GM21390 (cell line): ENCODE measurements around the gene ZNF410.
"Not testable (repeated sequence)": the region's sequence is repeated elsewhere in the genome, so short reads cannot be mapped to it uniquely, and the experiment has no call there.

Experiments used
- ATAC-seq: cut with Tn5 transposase; IDR thresholded peaks from one replicate; pipeline ENCODE4 v1.9.1; 2021; ENCODE audit not compliant: unreplicated experiment

Gene ZNF410

GRCh38 chr14:73884438-73885190 lies 2.0 kb upstream of the ZNF410 start:
- ATAC-seq = no peak

DNA sequence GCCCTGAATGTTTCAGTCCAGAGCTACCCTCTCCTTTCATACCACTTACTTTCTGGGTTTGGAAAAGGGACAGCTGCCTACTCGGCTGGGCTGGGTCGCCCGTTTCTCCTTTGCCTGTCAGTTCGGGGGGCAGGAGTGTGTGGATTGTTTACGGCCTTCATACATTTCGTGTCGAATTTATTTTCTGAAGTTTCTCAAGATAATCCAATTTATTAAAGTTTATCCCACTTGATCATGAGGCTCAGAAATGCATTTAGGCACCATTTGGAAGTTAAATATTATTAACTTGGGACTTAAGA lies 608 bp downstream of the ZNF410 start:
- ATAC-seq = no peak

GRCh38 chr14:73887694-73888459 lies 1.2 kb downstream of the ZNF410 start:
- no peak for ATAC-seq

DNA sequence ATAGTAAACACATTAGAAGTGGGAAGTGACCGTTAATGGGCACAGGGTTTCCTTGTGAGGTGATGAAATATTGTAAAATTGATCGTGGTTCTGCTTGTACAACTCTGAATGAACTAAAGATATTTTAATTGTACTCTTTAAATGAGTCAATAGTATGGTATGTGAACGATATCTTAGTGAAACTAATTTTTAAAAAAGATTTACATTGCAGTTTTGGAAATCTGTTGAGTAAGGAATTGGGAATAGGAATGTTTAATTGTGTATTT lies 1.7 kb downstream of the ZNF410 start:
- no peak for ATAC-seq

DNA sequence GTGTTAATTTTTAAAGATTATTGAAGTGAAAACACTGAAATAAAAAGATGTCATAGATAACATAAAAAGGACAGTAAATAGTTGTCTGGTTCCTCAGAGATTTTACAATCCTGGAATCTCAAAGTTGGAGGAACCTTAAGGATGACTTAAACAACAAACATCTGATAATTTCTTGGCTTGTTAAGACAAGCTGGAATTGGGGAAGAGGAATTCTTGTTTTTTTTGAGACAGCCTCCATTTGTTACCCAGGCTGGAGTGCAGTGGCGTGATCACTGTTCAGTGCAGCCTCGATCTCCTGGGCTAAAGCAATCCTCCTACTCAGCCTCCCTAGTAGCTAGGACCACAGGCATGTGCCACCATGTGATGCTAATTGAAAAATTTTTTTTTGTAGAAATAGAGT lies 2.3 kb downstream of the ZNF410 start:
- ATAC-seq = no peak

DNA sequence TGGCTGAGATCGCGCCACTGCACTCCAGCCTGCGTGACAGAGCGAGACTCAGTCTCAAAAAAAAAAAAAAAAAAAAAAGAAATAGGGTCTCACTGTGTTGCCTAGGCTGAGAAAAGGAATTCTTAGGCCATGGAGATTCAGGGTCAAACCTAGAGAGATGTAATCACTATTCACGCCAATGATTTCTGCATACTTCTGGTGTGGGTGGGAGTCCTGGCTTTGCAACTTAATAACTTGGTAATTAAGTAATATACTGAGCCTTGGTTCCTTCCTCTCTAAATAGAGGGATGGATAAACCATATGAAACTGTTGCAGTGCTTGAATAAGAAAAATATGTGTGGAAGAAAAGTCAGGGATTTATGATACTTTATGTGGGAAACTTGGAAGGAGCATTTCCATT lies 2.7 kb downstream of the ZNF410 start:
- ATAC-seq = no peak

DNA sequence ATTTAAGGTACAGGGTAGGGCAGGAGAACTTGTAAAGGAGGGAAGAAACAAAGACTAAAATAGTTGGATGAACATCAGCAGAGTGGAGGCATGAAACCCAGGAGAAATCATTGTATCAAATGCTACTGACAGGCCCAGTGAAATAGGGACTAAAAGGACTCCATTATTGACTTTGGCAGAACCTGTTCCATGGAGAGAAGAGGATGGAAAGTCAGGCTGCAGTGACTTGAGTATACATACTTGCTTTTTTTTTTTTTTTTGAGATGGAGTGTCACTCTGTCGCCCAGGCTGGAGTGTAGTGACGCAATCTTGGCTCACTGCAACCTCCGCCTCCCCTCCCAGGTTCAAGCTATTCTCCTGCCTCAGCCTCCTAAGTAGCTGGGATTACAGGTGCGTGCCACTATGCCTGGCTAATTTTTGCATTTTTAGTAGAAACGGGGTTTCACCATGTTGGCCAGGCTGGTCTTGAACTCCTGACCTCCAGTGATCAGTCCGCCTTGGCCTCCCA lies 7.6 kb downstream of the ZNF410 start:
- ATAC-seq = not testable (repeated sequence)

DNA sequence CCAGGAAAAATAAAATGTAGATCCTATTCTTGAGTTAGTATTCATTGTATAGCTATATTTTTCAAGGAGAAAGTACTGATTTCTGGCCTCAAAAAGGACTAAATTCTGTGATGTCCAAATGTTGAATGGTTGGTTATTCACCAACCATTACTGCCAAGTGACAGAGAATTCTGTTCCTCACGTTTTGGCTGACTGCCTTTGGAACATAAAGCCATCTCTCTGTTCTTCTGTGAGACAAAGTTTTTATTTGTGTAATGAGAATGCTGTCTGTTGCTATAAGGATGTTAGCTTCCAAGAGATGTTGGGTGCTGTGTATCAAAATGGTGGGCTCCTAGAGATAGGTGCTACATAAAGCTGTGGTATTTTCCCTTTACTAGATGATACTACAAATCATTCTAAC lies 9.3 kb downstream of the ZNF410 start:
- ATAC-seq = no peak

DNA sequence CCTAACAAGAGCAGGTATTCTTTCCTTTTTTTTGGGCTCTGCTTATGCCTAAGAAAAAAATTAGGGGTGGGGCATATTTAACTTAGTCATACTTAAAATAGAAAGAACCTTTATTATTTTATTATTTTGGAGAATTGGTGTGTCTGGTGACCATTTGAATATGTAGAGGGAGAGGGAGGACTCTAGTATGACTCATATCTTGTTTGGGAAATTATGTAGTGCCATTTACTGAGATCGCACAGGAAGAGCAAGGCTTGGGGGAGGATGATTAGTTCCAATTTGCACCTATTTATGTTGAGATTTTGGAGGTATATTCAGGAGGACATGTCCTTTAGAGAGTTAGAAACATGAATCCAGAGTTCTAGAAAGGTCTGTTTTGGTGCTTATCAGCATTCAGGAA lies 9.9 kb downstream of the ZNF410 start:
- no peak for ATAC-seq

DNA sequence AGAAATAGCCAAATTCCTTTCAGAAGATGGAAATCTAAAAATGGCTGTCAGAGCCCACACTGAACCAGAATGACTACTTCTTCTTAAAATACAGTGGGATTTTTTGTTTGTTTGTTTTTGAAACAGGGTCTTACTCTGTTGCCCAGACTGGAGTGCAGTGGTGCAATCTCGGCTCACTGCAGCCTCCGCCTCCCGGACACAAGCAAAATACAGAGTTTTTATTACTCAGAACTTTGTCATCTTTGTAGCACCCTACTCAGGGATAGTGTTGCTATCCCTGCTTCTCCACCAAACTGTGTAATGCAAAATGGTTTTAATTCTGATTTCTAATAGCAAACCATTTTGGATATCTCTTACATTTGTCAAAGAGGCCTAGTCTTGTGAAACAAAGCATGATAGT lies 16.4 kb downstream of the ZNF410 start:
- no peak for ATAC-seq

GRCh38 chr14:73909681-73910080 lies 23.0 kb downstream of the ZNF410 start:
- ATAC-seq = no peak

DNA sequence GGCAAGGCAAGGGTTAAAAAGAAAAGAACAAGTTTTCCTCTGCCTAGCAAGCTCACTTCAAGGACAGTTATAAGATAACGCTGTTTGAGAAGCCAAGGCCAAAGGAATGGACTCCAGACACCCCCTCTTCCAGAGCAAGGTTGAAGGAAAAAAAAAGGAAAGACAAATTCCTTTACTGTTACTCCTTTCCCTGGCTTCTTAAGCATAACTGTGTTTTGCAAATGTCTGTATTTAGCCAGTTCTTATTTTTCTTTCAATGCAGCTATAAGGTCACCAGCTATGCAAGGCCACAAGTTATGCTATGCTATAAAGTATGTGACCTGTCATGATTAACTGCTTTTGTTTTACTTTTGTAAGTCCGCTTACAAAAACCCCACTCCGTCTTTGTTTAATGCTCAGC lies 26.6 kb downstream of the ZNF410 start:
- ATAC-seq = no peak

- no peak for ATAC-seq
Measured at GRCh38 chr14:73916324-73916723, 29.7 kb downstream of the ZNF410 start.

GRCh38 chr14:73919457-73919856 lies 32.8 kb downstream of the ZNF410 start:
- not testable (repeated sequence) for ATAC-seq

- ATAC-seq = no peak
Measured at GRCh38 chr14:73924337-73924736, 37.7 kb downstream of the ZNF410 start.

DNA sequence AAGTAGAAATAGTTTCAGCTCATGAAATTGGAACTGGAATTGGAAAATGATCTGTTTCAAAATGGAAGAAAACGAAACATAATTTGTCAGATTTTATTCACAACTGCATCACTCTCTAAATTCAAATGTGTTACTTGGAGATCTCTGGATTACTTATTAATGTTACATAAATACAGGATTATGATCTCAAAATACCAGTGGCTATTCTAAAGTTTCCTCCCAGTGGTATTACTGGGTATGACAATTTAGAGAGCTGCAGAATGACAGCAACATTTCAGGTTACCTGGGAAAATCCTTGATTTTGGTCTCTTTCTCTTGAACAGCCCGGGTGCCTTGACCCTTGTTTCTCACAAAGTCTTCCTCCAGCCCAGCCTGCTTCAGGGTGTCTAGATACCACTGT lies 49.0 kb downstream of the ZNF410 start:
- ATAC-seq = no peak

DNA sequence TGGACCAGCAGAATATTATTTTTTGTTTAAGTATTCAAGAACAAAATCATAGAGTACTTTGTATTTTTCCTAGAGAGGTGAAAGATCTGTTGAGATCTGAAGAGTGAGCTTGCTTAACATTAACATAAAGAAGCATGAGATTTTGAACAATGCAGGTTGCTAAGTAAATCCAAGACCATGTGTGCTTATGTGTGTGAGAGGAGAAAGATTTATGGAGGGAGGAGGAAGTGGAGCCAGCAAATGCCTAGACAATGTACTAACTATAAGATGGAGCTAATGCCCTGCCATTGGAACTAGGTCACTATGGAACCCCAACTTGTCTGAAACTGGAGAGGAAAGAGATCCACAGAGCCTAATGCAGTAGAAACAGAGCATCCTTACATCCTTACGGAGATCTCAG lies 49.9 kb downstream of the ZNF410 start:
- ATAC-seq = no peak

GRCh38 chr14:73937012-73937411 lies 50.4 kb downstream of the ZNF410 start:
- ATAC-seq = no peak

GRCh38 chr14:73942180-73942579 lies 55.5 kb downstream of the ZNF410 start:
- ATAC-seq = no peak

GRCh38 chr14:73943083-73943482 lies 56.4 kb downstream of the ZNF410 start:
- no peak for ATAC-seq

- ATAC-seq = no peak
Measured at GRCh38 chr14:73944432-73945158, 57.9 kb downstream of the ZNF410 start.

DNA sequence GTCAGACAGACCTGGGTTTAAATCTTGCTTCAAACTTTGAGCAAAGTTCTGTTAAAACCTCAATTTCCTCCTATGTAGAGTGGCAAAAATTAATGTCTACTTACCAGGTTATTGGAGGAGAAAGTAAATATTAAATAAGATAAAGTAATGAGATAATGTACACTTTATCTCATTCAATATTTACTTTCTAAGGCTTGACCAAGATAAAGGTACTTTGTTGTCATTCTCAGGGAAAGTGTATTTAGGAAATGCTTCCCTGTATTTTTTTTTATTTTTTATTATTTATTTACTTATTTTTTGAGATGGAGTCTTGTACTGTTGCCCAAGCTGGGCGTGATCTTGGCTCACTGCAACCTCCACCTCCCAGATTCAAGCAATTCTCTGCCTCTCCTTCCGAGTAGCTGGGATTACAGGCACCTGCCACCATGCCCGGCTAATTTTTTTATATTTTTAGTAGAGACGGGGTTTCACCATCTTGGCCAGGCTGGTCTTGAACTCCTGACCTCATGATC lies 58.6 kb downstream of the ZNF410 start:
- no peak for ATAC-seq
